HG02884 (cell line): Measurements from ENCODE around the gene OTOGL.

Experiments used
- ATAC-seq: cut with Tn5 transposase; IDR thresholded peaks from one replicate; pipeline ENCODE4 v1.9.1; 2021; ENCODE audit warnings: mild to moderate bottlenecking, moderate library complexity; ENCODE audit not compliant: unreplicated experiment

Gene OTOGL

GRCh38 chr12:80325167-80325959, 226.0 kb downstream of the OTOGL start:
- no peak for ATAC-seq

- no peak for ATAC-seq
These were observed 233.5 kb downstream of the OTOGL start for GRCh38 chr12:80332827-80333226.

- no peak for ATAC-seq
These were observed 253.1 kb downstream of the OTOGL start for GRCh38 chr12:80352474-80352873.

GRCh38 chr12:80353254-80353653, 253.9 kb downstream of the OTOGL start:
- no peak for ATAC-seq

GRCh38 chr12:80356097-80356496, 256.8 kb downstream of the OTOGL start:
- no peak for ATAC-seq

- ATAC-seq: no peak
These were observed 260.4 kb downstream of the OTOGL start for GRCh38 chr12:80359703-80360102.

GRCh38 chr12:80364056-80364455, 264.7 kb downstream of the OTOGL start:
- ATAC-seq: no peak

GRCh38 chr12:80373666-80374065, 274.3 kb downstream of the OTOGL start:
- ATAC-seq: no peak

GRCh38 chr12:80374615-80375014, 275.3 kb downstream of the OTOGL start:
- no peak for ATAC-seq

GRCh38 chr12:80377140-80377794, 277.9 kb downstream of the OTOGL start:
- no peak for ATAC-seq

GRCh38 chr12:80381121-80381520, 281.8 kb downstream of the OTOGL start:
- ATAC-seq: no peak

- ATAC-seq: no peak
These were observed 282.9 kb downstream of the OTOGL start for GRCh38 chr12:80382254-80382653.

GRCh38 chr12:80400571-80400991, 301.2 kb downstream of the OTOGL start:
- ATAC-seq: no peak

GRCh38 chr12:80401191-80401590, 301.9 kb downstream of the OTOGL start:
- no peak for ATAC-seq

GRCh38 chr12:80404629-80405028, 305.3 kb downstream of the OTOGL start:
- ATAC-seq: no peak

GRCh38 chr12:80406253-80406652, 306.9 kb downstream of the OTOGL start:
- ATAC-seq: no peak

- ATAC-seq: no peak
These were observed 312.4 kb downstream of the OTOGL start for GRCh38 chr12:80411787-80412186.

GRCh38 chr12:80412343-80412953, 313.1 kb downstream of the OTOGL start:
- peak; percentile 69 for ATAC-seq

- no peak for ATAC-seq
These were observed 314.1 kb downstream of the OTOGL start for GRCh38 chr12:80413462-80413861.

- ATAC-seq: no peak
These were observed 316.1 kb downstream of the OTOGL start for GRCh38 chr12:80415466-80415865.

- ATAC-seq: no peak
These were observed 320.3 kb downstream of the OTOGL start for GRCh38 chr12:80419644-80420043.

- no peak for ATAC-seq
These were observed 320.7 kb downstream of the OTOGL start for GRCh38 chr12:80420075-80420474.
